Measurements from ENCODE around the gene LDHB. TPM values are rescaled to one million over a fixed set of nuclear protein-coding genes. Genes with fewer than 3 reads are reported as not detected.

The LDHB gene
- total and polyA plus RNA-seq, 9 of the 15 experiments (the other 6 are each of a cell fraction or from before 2014, with no cell fraction given), result 743 to 2,680 (median 968) TPM

- ChIA-PET POLR2A (no interaction called here), CTCF (ENCODE audit: low intra/inter-chr PET ratio) (no interaction called here)
- Histone ChIP-seq H4K20me1 (replicated peaks; ENCODE audit: control insufficient read depth, insufficient read depth, low read length) (no peaks in the 10 kb centered on the region), H3K9me3 (replicated peaks; ENCODE audit: control insufficient read depth, insufficient read depth, low read depth, low read length) (no peaks in the 10 kb centered on the region), H3K4me2 (ENCODE audit: insufficient read depth, low read length) (no peak within 1 kb of the TSS), H3K27ac (ENCODE audit: extremely low read depth, low read depth, low read length) (no peak within 1 kb of the TSS), H3K79me2 (ENCODE audit: control insufficient read depth, insufficient read depth, low read length) (no peaks in the 10 kb centered on the region), H2AFZ (ENCODE audit: low read depth, low read length) (no peak within 1 kb of the TSS), H3K9ac (ENCODE audit: insufficient read depth in 1 of 2, low read depth in 2 of 2, low read length in 2 of 2) (no peak within 1 kb of the TSS), H3K4me3 (no peak within 1 kb of the TSS), H3K27me3 (ENCODE audit: control insufficient read depth in 2 of 2, insufficient read depth in 2 of 2, low read length in 2 of 2) (no peaks in the 10 kb centered on the region), H3K9me1 (ENCODE audit: control insufficient read depth, insufficient read depth, low read length) (no peaks in the 10 kb centered on the region), H3K4me1 (replicated peaks in 1 of 2; ENCODE audit: control insufficient read depth in 2 of 2, insufficient read depth in 2 of 2, low read length in 2 of 2) (no peaks in the 10 kb centered on the region), H3K36me3 (ENCODE audit: control insufficient read depth, insufficient read depth, low read length) (no peaks in the 10 kb centered on the region)
- intact Hi-C loops (cut with micrococcal nuclease) (no loop called here), in situ Hi-C loops (cut with MboI) (no loop called here)
- no peak for DNase-seq (ENCODE audit: extremely low read depth in 1 of 4, low spot score in 3 of 4)
- no peak for FAIRE-seq
- WGBS (ENCODE audit: insufficient coverage, low coverage, missing lambda C conversion rate), result 0% methylated on average over 6 of the region's 7 CpGs
- no peak for TF ChIP-seq MAZ (CRISPR knock-in tag; conservative IDR thresholded peaks at IDR 0.05 in 1 of 2, IDR thresholded peaks at IDR 0.05 in 1 of 2)
- no peak for TF ChIP-seq BACH1 (tag; IDR thresholded peaks at IDR 0.05)
- TF ChIP-seq KLF6 (CRISPR knock-in tag; IDR thresholded peaks at IDR 0.05; ENCODE audit: borderline replicate concordance), result no peak
- TF ChIP-seq ZNF274 (IDR thresholded peaks at IDR 0.05; ENCODE audit: borderline replicate concordance, low read depth, low read length), result no peak
- BruUV-seq (replicated peaks), result no TSS peak
- ATAC-seq, result no peak
Observed at GRCh38 chr12:21604245-21605101, 53.2 kb downstream of the LDHB start, which contains the start of gene GYS2. Gene GYS2 (minus strand): TSS chr12:21604847. CDS start chr12:21604592, 255 bp downstream.

GRCh38 chr12:21602774-21603173, 54.9 kb downstream of the LDHB start:
- WGBS (ENCODE audit: insufficient coverage, low coverage, missing lambda C conversion rate), result 0% methylated on average over 2 of the region's 2 CpGs
- H3K4me2 ChIP-seq (ENCODE audit: insufficient read depth, low read length), result no peak overlapping the region
- intact Hi-C loops (cut with micrococcal nuclease), result no loop called here
- H4K20me1 ChIP-seq (replicated peaks; ENCODE audit: control insufficient read depth, insufficient read depth, low read length), result no peaks in the 10 kb centered on the region
- H3K9ac ChIP-seq (ENCODE audit: insufficient read depth in 1 of 2, low read depth in 2 of 2, low read length in 2 of 2), result no peak overlapping the region
- no peaks in the 10 kb centered on the region for H3K4me1 ChIP-seq (replicated peaks in 1 of 2; ENCODE audit: control insufficient read depth in 2 of 2, insufficient read depth in 2 of 2, low read length in 2 of 2)
- ATAC-seq (no peak), FAIRE-seq (no peak), DNase-seq (ENCODE audit: extremely low read depth in 1 of 4, low spot score in 3 of 4) (no peak)
- no TSS peak for BruUV-seq (replicated peaks)
- no peak overlapping the region for H2AFZ ChIP-seq (ENCODE audit: low read depth, low read length)
- no peaks in the 10 kb centered on the region for H3K9me3 ChIP-seq (replicated peaks; ENCODE audit: control insufficient read depth, insufficient read depth, low read depth, low read length)
- no peaks in the 10 kb centered on the region for H3K9me1 ChIP-seq (ENCODE audit: control insufficient read depth, insufficient read depth, low read length)
- in situ Hi-C loops (cut with MboI), result no loop called here
- CTCF ChIA-PET (ENCODE audit: low intra/inter-chr PET ratio), result no interaction called here
- H3K27ac ChIP-seq (ENCODE audit: extremely low read depth, low read depth, low read length), result no peak overlapping the region
- no peak for TF ChIP-seq AFF4 (CRISPR knock-in tag; IDR thresholded peaks at IDR 0.05)
- TF ChIP-seq U2AF1 (optimal IDR thresholded peaks at IDR 0.05; ENCODE audit: low read depth, low read length), result no peak
- TF ChIP-seq IRF2 (CRISPR knock-in tag; IDR thresholded peaks at IDR 0.05), result no peak
- TF ChIP-seq MTA1 (IDR thresholded peaks at IDR 0.05; ENCODE audit: borderline replicate concordance), result no peak
- no peak for TF ChIP-seq ZNF79 (CRISPR knock-in tag; IDR thresholded peaks at IDR 0.05; ENCODE audit: low read depth)
- TF ChIP-seq SNRNP70 (optimal IDR thresholded peaks at IDR 0.05; ENCODE audit: low read depth, low read length), result no peak
- POLR2A ChIA-PET, result no interaction called here
- no peaks in the 10 kb centered on the region for H3K27me3 ChIP-seq (ENCODE audit: control insufficient read depth in 2 of 2, insufficient read depth in 2 of 2, low read length in 2 of 2)
- no peaks in the 10 kb centered on the region for H3K79me2 ChIP-seq (ENCODE audit: control insufficient read depth, insufficient read depth, low read length)
- no peak overlapping the region for H3K4me3 ChIP-seq
- no peaks in the 10 kb centered on the region for H3K36me3 ChIP-seq (ENCODE audit: control insufficient read depth, insufficient read depth, low read length)

All from K562 (cell line).